ENCODE data around the gene TTC32.

The TTC32 gene

GRCh38 chr2:19850056-19851050 lies 51.4 kb downstream of the TTC32 start:
- Histone ChIP-seq H3K27me3 (ENCODE audit: insufficient read depth, low read length) (peaks cover 10% of the 10 kb centered on the region; the same call in 1 of the 2 replicates), H3K27ac (ENCODE audit: low read depth, low read length) (no peak overlapping the region), H3K79me2 (ENCODE audit: control insufficient read depth, insufficient read depth, low read length, unreplicated experiment) (no peaks in the 10 kb centered on the region), H2AFZ (ENCODE audit: low read length, unreplicated experiment) (no peak overlapping the region), H3K4me3 (ENCODE audit: low read depth, low read length) (no peak overlapping the region), H3K36me3 (ENCODE audit: insufficient read depth, low read length) (no peaks in the 10 kb centered on the region), H3K4me1 (ENCODE audit: control insufficient read depth, insufficient read depth, low read length, unreplicated experiment) (no peaks in the 10 kb centered on the region)

- Histone ChIP-seq H2AFZ (ENCODE audit: low read length, unreplicated experiment) (no peak overlapping the region), H3K27me3 (ENCODE audit: insufficient read depth, low read length) (peaks cover 18% of the 10 kb centered on the region), H3K27ac (ENCODE audit: low read depth, low read length) (no peak overlapping the region), H3K4me1 (ENCODE audit: control insufficient read depth, insufficient read depth, low read length, unreplicated experiment) (no peaks in the 10 kb centered on the region), H3K36me3 (ENCODE audit: insufficient read depth, low read length) (no peaks in the 10 kb centered on the region), H3K4me3 (ENCODE audit: low read depth, low read length) (no peak overlapping the region), H3K79me2 (ENCODE audit: control insufficient read depth, insufficient read depth, low read length, unreplicated experiment) (no peaks in the 10 kb centered on the region)
These were observed 52.8 kb downstream of the TTC32 start for GRCh38 chr2:19848952-19849351.

GRCh38 chr2:19848029-19848750 lies 53.6 kb downstream of the TTC32 start:
- Histone ChIP-seq H3K27ac (ENCODE audit: low read depth, low read length) (no peak overlapping the region), H2AFZ (ENCODE audit: low read length, unreplicated experiment) (no peak overlapping the region)

GRCh38 chr2:19847486-19847885 lies 54.3 kb downstream of the TTC32 start:
- H3K4me1 ChIP-seq (ENCODE audit: control insufficient read depth, insufficient read depth, low read length, unreplicated experiment), result no peaks in the 10 kb centered on the region
- H3K4me3 ChIP-seq (ENCODE audit: low read depth, low read length), result no peak overlapping the region
- no peaks in the 10 kb centered on the region for H3K36me3 ChIP-seq (ENCODE audit: insufficient read depth, low read length)
- H3K79me2 ChIP-seq (ENCODE audit: control insufficient read depth, insufficient read depth, low read length, unreplicated experiment), result no peaks in the 10 kb centered on the region
- no peak overlapping the region for H2AFZ ChIP-seq (ENCODE audit: low read length, unreplicated experiment)
- peaks cover 31% of the 10 kb centered on the region for H3K27me3 ChIP-seq (ENCODE audit: insufficient read depth, low read length)
- no peak overlapping the region for H3K27ac ChIP-seq (ENCODE audit: low read depth, low read length)

More at GRCh38 chr2:19848029-19848750, 53.6 kb downstream of the TTC32 start:
- peaks cover 24% of the 10 kb centered on the region for H3K27me3 ChIP-seq (ENCODE audit: insufficient read depth, low read length)
- no peak overlapping the region for H3K4me3 ChIP-seq (ENCODE audit: low read depth, low read length)
- H3K4me1 ChIP-seq (ENCODE audit: control insufficient read depth, insufficient read depth, low read length, unreplicated experiment), result no peaks in the 10 kb centered on the region
- no peaks in the 10 kb centered on the region for H3K79me2 ChIP-seq (ENCODE audit: control insufficient read depth, insufficient read depth, low read length, unreplicated experiment)
- H3K36me3 ChIP-seq (ENCODE audit: insufficient read depth, low read length), result no peaks in the 10 kb centered on the region

Data from ACC112 (cell line).